GM23248 (cell line): ENCODE measurements around the gene ZSWIM6. TPM values are rescaled to one million over a fixed set of nuclear protein-coding genes. Genes with fewer than 3 reads are reported as not detected.

Source experiments
- DNase-seq: peaks from one replicate; pipeline ENCODE4 v3.0.0-alpha.2; 2015
- H2AFZ ChIP-seq: fragments of 200-600 bp; sonication (generic); 2 replicates; pipeline ENCODE4 v1.6.1; 2016; ENCODE audit warnings: antibody characterized with exemption
- H3F3A ChIP-seq: fragments of 200-600 bp; sonication (generic); 2 replicates; pipeline ENCODE4 v1.6.1; 2016; ENCODE audit warnings: mild to moderate bottlenecking, antibody characterized with exemption, mixed run types; ENCODE audit not compliant: insufficient read depth
- H3K27ac ChIP-seq: fragments of 200-600 bp; sonication (generic); 2 replicates; pipeline ENCODE4 v1.5.1; 2016; ENCODE audit warnings: mild to moderate bottlenecking
- H3K27me3 ChIP-seq: fragments of 200-600 bp; sonication (generic); replicated peaks from 2 replicates; pipeline ENCODE4 v1.6.1; 2016; ENCODE audit warnings: mild to moderate bottlenecking; ENCODE audit not compliant: insufficient read depth
- H3K36me3 ChIP-seq: fragments of 200-600 bp; sonication (generic); 2 replicates; pipeline ENCODE4 v1.6.1; 2016; ENCODE audit warnings: low read depth, mild to moderate bottlenecking
- H3K4me1 ChIP-seq: fragments of 200-600 bp; sonication (generic); 2 replicates; pipeline ENCODE4 v1.6.1; 2016; ENCODE audit warnings: mild to moderate bottlenecking; ENCODE audit not compliant: insufficient read depth
- H3K4me2 ChIP-seq: fragments of 200-600 bp; sonication (generic); one replicate; pipeline ENCODE4 v1.6.1; 2016; ENCODE audit warnings: mild to moderate bottlenecking; ENCODE audit not compliant: unreplicated experiment
- H3K4me3 ChIP-seq: fragments of 200-600 bp; sonication (generic); 2 replicates; pipeline ENCODE4 v1.5.1; 2016; ENCODE audit warnings: mild to moderate bottlenecking
- H3K79me2 ChIP-seq: fragments of 200-600 bp; sonication (generic); 2 replicates; pipeline ENCODE4 v1.6.1; 2016; ENCODE audit warnings: mild to moderate bottlenecking; ENCODE audit not compliant: insufficient read depth
- H3K9ac ChIP-seq: fragments of 200-600 bp; sonication (generic); 2 replicates; pipeline ENCODE4 v1.6.1; 2016; ENCODE audit warnings: mild to moderate bottlenecking
- H3K9me2 ChIP-seq: fragments of 200-600 bp; sonication (generic); 2 replicates; pipeline ENCODE4 v1.6.1; 2016; ENCODE audit warnings: mixed run types, mild to moderate bottlenecking, moderate library complexity; ENCODE audit not compliant: insufficient read depth
- H3K9me3 ChIP-seq: fragments of 200-600 bp; sonication (generic); one replicate; pipeline ENCODE4 v1.6.1; 2017; ENCODE audit warnings: low read depth
- H4K20me1 ChIP-seq: fragments of 200-600 bp; sonication (generic); 2 replicates; pipeline ENCODE4 v1.6.0; 2016; ENCODE audit not compliant: insufficient read depth
- EZH2 ChIP-seq: fragments of 200-600 bp; sonication (generic); IDR thresholded peaks from 2 replicates; pipeline ENCODE4 v1.6.1; 2018; ENCODE audit warnings: antibody characterized with exemption, mild to moderate bottlenecking; ENCODE audit not compliant: insufficient read depth, poor library complexity, severe bottlenecking
- EZH2phosphoT487 ChIP-seq: fragments of 200-600 bp; sonication (generic); IDR thresholded peaks from 2 replicates; pipeline ENCODE4 v1.6.1; 2018; ENCODE audit warnings: antibody characterized with exemption, moderate library complexity, mild to moderate bottlenecking, low read depth; ENCODE audit not compliant: insufficient read depth
- WGBS, 2 experiments: methylation state at CpG; one replicate each; pipeline ENCODE4 v1.1.6; 2015 to 2017; ENCODE audit warnings: low lambda C conversion rate in 2 of 2, low coverage in 1 of 2; ENCODE audit errors: missing lambda C conversion rate in 2 of 2; 5-methylcytosine and 5-hydroxymethylcytosine counted together
- in situ Hi-C: fragments of 300-500 bp; cut with MboI; formaldehyde crosslinking; loops from 2 replicates; pipeline ENCODE4 v1.15.0; 2020
- polyA plus RNA-seq: library from polyadenylated mRNA; unstranded; fragments of >200 nt; fragmentation: Nextera tagmentation; extraction: Ambion mirVana; gene quantifications from 2 replicates; pipeline ENCODE4 v1.2.1, GENCODE V29; 2016
- total RNA-seq: library from RNA; depleted of rRNA; stranded (reverse); fragments of >200 nt; shearing (Covaris generic); gene quantifications from 2 replicates; pipeline ENCODE4 v1.2.3, GENCODE V29; 2014

The ZSWIM6 gene
- total and polyA plus RNA-seq, 2 experiments from 2014 or later, result 1.5 to 4.8 TPM

GRCh38 chr5:61535828-61536227 lies 203.8 kb downstream of the ZSWIM6 start:
- H3K9me3 ChIP-seq, result no peaks in the 10 kb centered on the region
- in situ Hi-C loops, result no loop called here

GRCh38 chr5:61536922-61537321 lies 204.9 kb downstream of the ZSWIM6 start:
- in situ Hi-C loops, result no loop called here
- H3K4me2 ChIP-seq, result no peak overlapping the region
- 93 to 95% methylated on average over 1 of the region's 1 CpG for WGBS, 2 experiments
- no peaks in the 10 kb centered on the region for H3K79me2 ChIP-seq
- H3K27ac ChIP-seq, result no peak overlapping the region
- no peaks in the 10 kb centered on the region for H3F3A ChIP-seq
- no peak for DNase-seq
- no peaks in the 10 kb centered on the region for H3K9me3 ChIP-seq
- no peak overlapping the region for H3K4me3 ChIP-seq
- no peaks in the 10 kb centered on the region for H3K4me1 ChIP-seq
- TF ChIP-seq EZH2, result no peak
- TF ChIP-seq EZH2phosphoT487, result no peak
- H3K36me3 ChIP-seq, result peaks cover 54% of the 10 kb centered on the region
- H4K20me1 ChIP-seq, result no peaks in the 10 kb centered on the region
- no peaks in the 10 kb centered on the region for H3K9me2 ChIP-seq
- H3K27me3 ChIP-seq, result no peaks in the 10 kb centered on the region
- no peak overlapping the region for H3K9ac ChIP-seq
- H2AFZ ChIP-seq, result no peak overlapping the region

More at GRCh38 chr5:61535828-61536227, 203.8 kb downstream of the ZSWIM6 start:
- TF ChIP-seq EZH2 (no peak), EZH2phosphoT487 (no peak)
- Histone ChIP-seq H3K27me3 (no peaks in the 10 kb centered on the region), H3K4me2 (no peak overlapping the region), H3K9me2 (no peaks in the 10 kb centered on the region), H3K9ac (no peak overlapping the region), H2AFZ (no peak overlapping the region), H3F3A (no peaks in the 10 kb centered on the region), H4K20me1 (no peaks in the 10 kb centered on the region), H3K4me1 (no peaks in the 10 kb centered on the region), H3K4me3 (no peak overlapping the region), H3K27ac (no peak overlapping the region), H3K36me3 (peaks cover 54% of the 10 kb centered on the region), H3K79me2 (peaks cover 6% of the 10 kb centered on the region; the same call in 1 of the 2 replicates)
- 92 to 98% methylated on average over 7 of the region's 7 CpGs for WGBS, 2 experiments
- DNase-seq, result no peak

- H4K20me1 ChIP-seq, result no peaks in the 10 kb centered on the region
- TF ChIP-seq EZH2 (no peak), EZH2phosphoT487 (no peak)
- no peak overlapping the region for H3K4me3 ChIP-seq
- H3K9ac ChIP-seq, result no peak overlapping the region
- H3K79me2 ChIP-seq, result no peaks in the 10 kb centered on the region
- peaks cover 65% of the 10 kb centered on the region for H3K36me3 ChIP-seq
- no peaks in the 10 kb centered on the region for H3K9me2 ChIP-seq
- H3K27ac ChIP-seq, result no peak overlapping the region
- no peaks in the 10 kb centered on the region for H3F3A ChIP-seq
- no peak overlapping the region for H2AFZ ChIP-seq
- H3K27me3 ChIP-seq, result no peaks in the 10 kb centered on the region
- DNase-seq, result peak; percentile 10
- in situ Hi-C loops, result no loop called here
- H3K9me3 ChIP-seq, result no peaks in the 10 kb centered on the region
- WGBS, 2 experiments, result 93% methylated on average over 5 of the region's 5 CpGs
- H3K4me2 ChIP-seq, result no peak overlapping the region
- H3K4me1 ChIP-seq, result no peaks in the 10 kb centered on the region
Observed at GRCh38 chr5:61538722-61539501, 206.9 kb downstream of the ZSWIM6 start.

GRCh38 chr5:61549530-61549929 lies 217.5 kb downstream of the ZSWIM6 start:
- H3K79me2 ChIP-seq, result no peaks in the 10 kb centered on the region; the same call in 1 of the 2 replicates
- H3K9me3 ChIP-seq, result no peaks in the 10 kb centered on the region
- in situ Hi-C loops, result no loop called here
- 0 out of 2 replicates have a peak, but pooled peaks cover 6% of the 10 kb centered on the region for H3F3A ChIP-seq
- H3K27me3 ChIP-seq, result no peaks in the 10 kb centered on the region
- no peaks in the 10 kb centered on the region for H3K4me1 ChIP-seq
- H3K4me2 ChIP-seq, result no peak overlapping the region
- no peak overlapping the region for H3K9ac ChIP-seq
- H4K20me1 ChIP-seq, result no peaks in the 10 kb centered on the region
- no peak overlapping the region for H3K27ac ChIP-seq
- no peak overlapping the region for H2AFZ ChIP-seq
- no peaks in the 10 kb centered on the region for H3K9me2 ChIP-seq
- H3K4me3 ChIP-seq, result no peak overlapping the region
- no peaks in the 10 kb centered on the region for H3K36me3 ChIP-seq
- DNase-seq, result no peak
- TF ChIP-seq EZH2, result no peak
- no peak for TF ChIP-seq EZH2phosphoT487
- WGBS, 2 experiments, result 67 to 72% methylated on average over 3 of the region's 3 CpGs
